Measurements from ENCODE around the gene HSD17B12. TPM values are rescaled to one million over a fixed set of nuclear protein-coding genes. Genes with fewer than 3 reads are reported as not detected.
A peak's percentile ranks its signal among the peaks of the same experiment; 100 is the strongest.

HSD17B12 gene
- total RNA-seq, 1 donor from 2014 or later, result 61.2 TPM

DNA sequence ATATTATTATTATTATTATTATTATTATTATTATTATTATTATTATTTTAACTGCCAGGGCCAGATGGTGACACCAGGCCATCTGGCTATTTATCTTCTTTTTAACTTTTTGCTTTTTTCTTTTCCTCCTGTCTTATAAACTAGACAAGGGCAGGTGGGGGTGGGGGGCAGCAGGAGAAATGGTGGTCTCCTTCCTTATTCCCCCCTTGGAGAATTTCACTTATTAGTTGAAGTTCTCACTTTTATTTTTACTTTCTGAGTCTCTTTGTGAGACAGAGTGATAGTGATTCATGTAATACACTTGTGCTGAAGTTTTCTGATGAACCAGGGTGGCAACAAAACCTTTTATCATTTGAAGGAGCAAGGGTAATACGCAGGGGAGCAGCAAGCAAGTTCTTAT, 103.8 kb downstream of the HSD17B12 start:
- DNase-seq (ENCODE audit: missing footprints) (no peak), ATAC-seq (no peak)
- intact Hi-C loops (cut with DNase I), result no loop called here

DNA sequence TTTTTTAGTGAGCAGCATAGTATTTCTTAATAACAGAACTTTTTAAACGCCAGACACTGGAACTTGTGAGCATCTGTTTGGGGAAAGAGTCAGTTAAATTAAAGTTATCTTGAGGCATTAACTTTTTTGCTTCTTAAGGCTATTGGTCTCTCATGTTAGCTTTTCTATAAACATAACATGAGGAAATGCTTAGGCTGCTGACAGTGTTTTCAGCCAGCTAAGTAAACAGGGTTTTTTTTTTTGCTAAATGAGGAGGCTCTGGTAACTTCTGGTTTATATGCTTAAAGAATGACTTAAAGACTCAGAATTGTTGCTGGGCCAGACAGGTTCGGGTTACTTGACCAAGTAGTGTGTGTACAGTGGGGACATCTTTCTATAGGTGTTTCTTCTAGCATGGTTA, 104.3 kb downstream of the HSD17B12 start:
- ATAC-seq, result no peak

DNA sequence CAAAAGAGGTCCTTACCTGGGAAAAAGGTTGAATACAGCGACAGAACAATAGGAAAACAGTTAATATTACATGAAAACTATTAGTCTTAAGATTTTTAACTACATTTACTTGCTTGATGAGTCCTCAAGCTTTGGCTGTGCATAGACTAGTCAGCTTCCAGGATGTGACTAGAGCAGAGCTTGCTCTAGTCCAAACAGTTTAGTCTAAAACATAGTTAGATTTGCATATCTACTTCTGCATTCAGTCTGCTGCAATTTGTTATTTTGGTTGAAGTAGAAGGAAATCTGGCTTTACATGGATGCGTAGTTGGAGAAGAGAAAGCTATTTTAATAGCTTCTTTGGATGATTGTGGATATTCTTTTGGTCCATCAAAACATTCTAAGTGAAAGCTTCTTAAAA, 104.8 kb downstream of the HSD17B12 start:
- DNase-seq (ENCODE audit: missing footprints), result no peak
- no peak for ATAC-seq
- intact Hi-C loops (cut with DNase I), result no loop called here

More for the DNA sequence above, 104.3 kb downstream of the HSD17B12 start:
- no peak for DNase-seq (ENCODE audit: missing footprints)
- intact Hi-C loops (cut with DNase I), result no loop called here

- DNase-seq (ENCODE audit: missing footprints) (no peak), ATAC-seq (no peak)
- intact Hi-C loops (cut with DNase I), result no loop called here
Observed at GRCh38 chr11:43786016-43786415, 105.5 kb downstream of the HSD17B12 start.

- intact Hi-C loops (cut with DNase I), result no loop called here
- DNase-seq (ENCODE audit: missing footprints), result no peak
- ATAC-seq, result no peak
Observed at GRCh38 chr11:43787824-43788223, 107.3 kb downstream of the HSD17B12 start.

DNA sequence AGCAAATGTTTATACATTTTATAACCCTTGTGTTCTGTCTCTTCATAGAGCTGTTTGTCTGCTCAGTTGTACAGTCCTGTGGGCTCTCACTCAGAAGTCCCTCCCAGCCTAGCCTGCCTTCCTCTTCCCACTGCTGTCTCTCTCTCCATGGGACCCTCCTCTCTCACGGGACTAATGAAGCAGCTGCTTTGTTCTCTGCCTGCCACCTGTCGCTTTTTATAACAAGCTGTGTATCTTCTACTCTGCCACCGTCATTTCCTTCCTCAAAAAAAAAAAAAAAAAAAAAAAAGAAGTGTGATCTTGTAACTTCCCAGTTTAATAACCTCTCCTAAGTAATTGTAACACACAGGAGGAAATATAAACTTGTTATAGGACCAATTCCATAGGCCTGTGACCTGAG, 107.9 kb downstream of the HSD17B12 start:
- peak; percentile 39 for ATAC-seq
- intact Hi-C loops (cut with DNase I), result no loop called here
- DNase-seq (ENCODE audit: missing footprints), result no peak

DNA sequence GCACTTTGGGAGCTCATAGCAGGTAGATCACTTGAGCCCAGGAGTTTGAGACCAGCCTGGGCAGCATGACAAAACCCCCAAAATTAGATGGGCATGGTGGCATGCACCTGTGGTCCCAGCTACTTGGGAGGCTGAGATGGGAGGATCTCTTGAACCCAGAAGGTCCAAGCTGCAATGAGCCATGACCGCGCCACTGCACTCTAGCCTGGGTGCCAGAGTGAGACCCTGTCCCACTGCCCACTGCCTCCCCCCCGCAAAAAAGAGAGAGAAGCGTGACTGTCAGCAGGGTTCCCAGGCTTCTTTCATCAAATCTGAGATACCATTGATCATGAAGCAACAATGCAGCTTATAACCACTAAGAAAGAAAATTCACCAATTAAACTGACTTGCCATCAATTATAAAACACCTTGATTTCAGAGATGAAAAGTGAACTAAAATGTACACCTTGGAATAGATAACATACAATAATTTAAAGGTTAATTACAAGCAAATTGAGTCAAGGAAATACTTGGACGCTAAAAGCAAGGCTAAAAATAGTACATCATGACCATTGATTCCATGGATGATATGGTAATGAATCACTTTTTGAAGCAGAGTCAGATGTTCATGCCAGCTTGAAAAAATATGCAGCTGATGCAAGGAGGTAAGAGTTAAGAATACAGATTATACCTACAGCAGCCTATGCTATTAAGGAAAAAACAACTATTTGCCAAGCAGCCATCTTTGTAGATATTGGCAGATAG, 109.3 kb downstream of the HSD17B12 start:
- intact Hi-C loops (cut with DNase I), result no loop called here
- DNase-seq (ENCODE audit: missing footprints) (no peak), ATAC-seq (no peak)

GRCh38 chr11:43790444-43790794, 109.9 kb downstream of the HSD17B12 start:
- intact Hi-C loops (cut with DNase I), result no loop called here
- no peak for DNase-seq (ENCODE audit: missing footprints)
- ATAC-seq, result no peak

DNA sequence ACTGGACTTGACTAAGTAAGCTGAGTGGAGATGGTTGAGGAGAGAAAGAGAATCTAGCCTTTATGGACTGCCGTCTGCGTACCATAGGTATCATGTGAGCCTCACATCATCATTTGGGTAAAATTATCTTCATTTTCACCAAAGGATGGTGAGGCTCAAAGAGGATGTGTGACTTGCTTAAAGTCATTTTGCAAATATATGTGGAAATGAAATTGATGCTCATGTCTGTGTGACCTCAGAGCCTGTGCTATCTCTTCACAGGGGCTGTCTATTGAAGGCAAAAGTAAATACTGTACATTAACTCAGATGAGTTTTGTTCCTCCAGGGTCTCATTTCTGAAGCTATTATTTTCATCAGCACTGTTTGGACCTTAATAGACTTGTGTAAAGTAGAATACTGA, 116.8 kb downstream of the HSD17B12 start:
- no peak for DNase-seq (ENCODE audit: missing footprints)
- no peak for ATAC-seq
- intact Hi-C loops (cut with DNase I), result no loop called here

DNA sequence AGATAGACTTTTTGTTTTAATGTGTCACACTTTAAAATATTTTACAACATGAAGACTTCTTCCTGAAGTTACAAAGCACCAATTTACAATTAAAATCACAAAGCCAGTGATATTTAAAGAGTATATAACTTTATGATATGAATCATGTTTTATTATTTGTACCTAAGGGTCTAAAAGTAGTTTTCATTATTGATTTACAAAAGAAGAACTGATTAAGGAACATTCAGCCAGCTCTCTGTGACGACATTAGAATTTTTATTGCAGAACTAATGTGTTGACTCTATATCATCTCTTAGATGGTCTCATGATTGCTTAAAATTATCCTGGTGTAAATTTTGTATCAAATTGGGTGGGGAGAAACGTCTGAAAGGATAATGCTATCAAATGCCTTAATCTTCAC, 117.3 kb downstream of the HSD17B12 start:
- intact Hi-C loops (cut with DNase I), result no loop called here
- ATAC-seq (no peak), DNase-seq (ENCODE audit: missing footprints) (no peak)

DNA sequence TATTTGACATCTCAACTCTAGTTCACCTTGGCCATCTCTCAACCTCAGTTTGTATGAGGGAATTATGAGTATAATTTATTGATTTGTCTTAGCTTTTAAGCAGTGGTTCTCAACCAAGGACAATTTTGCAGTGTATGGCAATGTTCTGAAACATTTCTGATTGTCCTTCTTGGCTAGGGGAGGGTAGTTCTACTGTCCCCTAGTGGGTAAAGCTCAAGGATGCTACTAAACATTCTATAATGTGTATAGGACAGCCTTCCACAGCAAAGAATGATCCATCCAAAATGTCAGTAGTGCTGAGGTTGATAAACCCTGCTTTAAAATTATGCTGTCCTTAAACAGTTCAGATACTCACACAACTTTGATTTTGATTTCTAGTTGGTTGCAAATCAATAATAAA, 122.0 kb downstream of the HSD17B12 start:
- DNase-seq (ENCODE audit: missing footprints) (no peak), ATAC-seq (no peak)
- intact Hi-C loops (cut with DNase I), result no loop called here

DNA sequence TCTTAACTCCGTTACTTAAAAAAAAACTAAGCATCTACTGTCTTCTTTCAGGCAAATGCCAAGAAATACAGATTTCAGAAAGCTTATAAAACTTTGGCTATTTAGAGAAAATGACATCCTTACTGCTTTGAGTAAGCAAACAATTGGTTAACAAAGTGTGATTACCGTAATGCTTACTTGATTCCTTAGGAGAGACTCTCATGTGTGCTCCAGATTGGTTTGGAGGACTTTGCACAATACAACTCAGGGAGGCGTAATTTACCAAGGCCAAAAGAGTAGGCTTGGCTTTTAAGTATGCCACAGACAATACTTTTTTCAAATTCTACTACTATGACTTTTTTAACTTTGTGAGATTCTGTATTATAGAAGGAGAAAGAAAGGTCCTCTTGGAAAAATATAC, 123.2 kb downstream of the HSD17B12 start:
- no peak for DNase-seq (ENCODE audit: missing footprints)
- ATAC-seq, result no peak
- intact Hi-C loops (cut with DNase I), result no loop called here

GRCh38 chr11:43806976-43807375, 126.4 kb downstream of the HSD17B12 start:
- ATAC-seq, result no peak
- intact Hi-C loops (cut with DNase I), result no loop called here
- DNase-seq (ENCODE audit: missing footprints), result no peak

GRCh38 chr11:43810929-43811596, 130.5 kb downstream of the HSD17B12 start:
- no peak for DNase-seq (ENCODE audit: missing footprints)
- intact Hi-C loops (cut with DNase I), result loop anchor here (5.0 kb wide), 1 partner anchor 169 kb away; no protein-coding TSS in a partner anchor
- ATAC-seq, result no peak

- DNase-seq (ENCODE audit: missing footprints) (no peak), ATAC-seq (no peak)
- intact Hi-C loops (cut with DNase I), result loop anchor here (5.0 kb wide), 1 partner anchor 170 kb away; no protein-coding TSS in a partner anchor
Observed at GRCh38 chr11:43812471-43812870, 131.9 kb downstream of the HSD17B12 start.

GRCh38 chr11:43818220-43818619, 137.7 kb downstream of the HSD17B12 start:
- intact Hi-C loops (cut with DNase I), result no loop called here
- ATAC-seq (no peak), DNase-seq (ENCODE audit: missing footprints) (no peak)

GRCh38 chr11:43819926-43820325, 139.4 kb downstream of the HSD17B12 start:
- DNase-seq (ENCODE audit: missing footprints) (no peak), ATAC-seq (no peak)
- intact Hi-C loops (cut with DNase I), result no loop called here

DNA sequence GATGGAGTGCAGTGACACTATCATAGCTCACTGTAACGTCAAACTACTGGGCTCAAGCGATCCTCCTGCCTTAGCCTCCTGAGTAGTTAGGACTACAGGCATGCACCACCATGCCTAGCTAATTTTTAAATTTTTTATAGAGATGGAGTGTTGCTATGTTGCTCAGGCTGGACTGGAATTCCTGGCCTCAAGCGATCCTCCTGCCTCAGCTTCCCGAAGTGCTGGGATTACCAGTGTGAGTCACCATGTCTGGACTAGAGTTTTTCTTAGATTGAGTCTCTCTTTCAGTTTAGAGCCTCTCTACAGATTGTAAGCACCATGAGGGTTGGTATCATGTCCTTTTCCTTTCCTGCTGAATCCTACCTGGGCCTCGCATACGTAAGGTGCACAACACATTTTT, 142.8 kb downstream of the HSD17B12 start:
- intact Hi-C loops (cut with DNase I), result no loop called here
- ATAC-seq (no peak), DNase-seq (ENCODE audit: missing footprints) (no peak)

- DNase-seq (ENCODE audit: missing footprints) (no peak), ATAC-seq (no peak)
- intact Hi-C loops (cut with DNase I), result no loop called here
Observed at GRCh38 chr11:43823851-43824250, 143.3 kb downstream of the HSD17B12 start.

DNA sequence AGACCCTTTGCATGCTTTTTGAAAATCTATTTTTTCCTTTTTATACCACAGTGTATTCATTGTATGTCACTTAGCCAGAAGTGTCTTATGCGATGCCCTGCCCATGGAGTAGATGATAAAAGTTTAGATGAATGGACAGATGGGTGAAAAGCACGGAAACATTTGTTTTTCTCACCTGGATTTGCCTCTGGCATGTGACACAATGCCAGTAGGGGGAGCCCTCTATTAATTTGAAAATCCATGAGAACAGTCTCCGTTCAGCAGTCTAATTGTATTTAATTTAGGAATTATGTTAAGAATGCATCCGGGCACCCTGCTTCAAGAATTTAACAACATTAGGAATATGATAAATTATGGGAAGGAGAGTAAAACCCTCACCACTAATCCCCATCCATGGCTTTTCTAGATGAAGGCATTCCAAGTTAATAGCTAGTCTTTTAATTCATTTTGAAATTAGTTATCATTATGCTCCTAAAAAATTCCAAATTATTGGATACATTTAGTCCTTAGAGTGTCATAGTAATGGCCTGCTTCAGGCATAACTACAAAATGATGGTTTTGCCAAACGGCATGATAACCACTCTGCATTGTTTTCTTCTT, 144.8 kb downstream of the HSD17B12 start:
- no peak for ATAC-seq
- intact Hi-C loops (cut with DNase I), result no loop called here
- DNase-seq (ENCODE audit: missing footprints), result no peak

All from Right ventricle myocardium inferior (tissue), 1 donor.